Activated B cell treated with CpG ODN at 0.5 μM for 24 hours (primary cell): ENCODE data around the gene MUC5B. TPM values are rescaled to one million over a fixed set of nuclear protein-coding genes. Genes with fewer than 3 reads are reported as not detected.

Experiments used
- ATAC-seq: fragments of 200-7000 bp; cut with Tn5 transposase; one replicate; pipeline ENCODE4 v1.10.0; 2021; ENCODE audit warnings: low read depth, mild to moderate bottlenecking, moderate library complexity
- CTCF ChIA-PET: fragments of 350-600 bp; sonication (Branson Sonifier 250); formaldehyde crosslinking; loops from one replicate; lab custom pipeline; 2021; ENCODE audit warnings: antibody characterized with exemption; lab: Charles Lee
- POLR2A ChIA-PET: fragments of 350-600 bp; sonication (Branson Sonifier 250); formaldehyde crosslinking; loops from one replicate; lab custom pipeline; 2021; ENCODE audit warnings: antibody characterized with exemption; lab: Charles Lee
- DNase-seq: peaks from one replicate; pipeline ENCODE4 v3.0.0; 2022
- H3K27ac Mint-ChIP-seq: one replicate; pipeline ENCODE4 v1.8.0; 2020; ENCODE audit warnings: mixed read lengths
- H3K27me3 Mint-ChIP-seq: one replicate; pipeline ENCODE4 v1.8.0; 2021; ENCODE audit warnings: mixed read lengths
- H3K36me3 Mint-ChIP-seq: one replicate; pipeline ENCODE4 v1.8.0; 2021; ENCODE audit warnings: low read depth, mixed read lengths
- H3K4me1 Mint-ChIP-seq: one replicate; pipeline ENCODE4 v1.8.0; 2021; ENCODE audit warnings: mixed read lengths
- H3K4me3 Mint-ChIP-seq: one replicate; pipeline ENCODE4 v1.8.0; 2020; ENCODE audit warnings: mild to moderate bottlenecking, mixed read lengths
- H3K9me3 Mint-ChIP-seq: one replicate; pipeline ENCODE4 v1.8.0; 2020; ENCODE audit warnings: mixed read lengths
- intact Hi-C: fragments of 100-400 bp; cut with micrococcal nuclease; formaldehyde crosslinking; loops from one replicate; pipeline ENCODE4 v1.15.1; 2024
- total RNA-seq: library from RNA; stranded (reverse); gene quantifications from 2 replicates; pipeline ENCODE4 v1.2.3, GENCODE V29; 2022
- TF ChIP-seq, protein P1 (sequence below): fragments of 200-600 bp; IDR thresholded peaks from one replicate; pipeline ENCODE4 v1.8.0; 2022; ENCODE audit warnings: antibody characterized with exemption, mild to moderate bottlenecking

The MUC5B gene
- total RNA-seq, 1 donor from 2014 or later = not detected

DNA sequence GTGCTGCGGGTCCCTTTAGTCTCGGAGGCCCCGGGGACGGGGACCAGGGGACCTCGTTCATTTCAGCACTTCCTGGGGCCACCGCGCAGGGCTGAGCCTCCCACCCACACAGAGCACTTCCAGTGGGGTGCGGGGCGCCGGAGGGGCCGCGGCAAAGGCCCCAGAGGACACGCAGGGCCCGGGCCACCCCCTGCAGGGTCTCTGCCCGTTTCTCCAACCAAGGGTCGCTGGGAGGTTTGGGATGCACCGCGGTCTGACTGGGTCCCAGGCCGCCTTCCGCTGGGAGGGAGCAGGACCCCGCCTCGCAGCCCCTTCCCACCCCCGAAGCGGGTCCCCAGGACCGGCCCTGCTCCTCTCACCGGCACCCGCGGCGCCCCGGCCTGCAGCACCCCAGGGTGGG, 49.1 kb downstream of the MUC5B start:
- Mint-ChIP-seq H3K27ac (no peak overlapping the region), H3K36me3 (peaks cover 18% of the 10 kb centered on the region), H3K4me1 (no peaks in the 10 kb centered on the region), H3K27me3 (no peaks in the 10 kb centered on the region), H3K9me3 (peaks cover under 1% of the 10 kb centered on the region), H3K4me3 (no peak overlapping the region)
- ATAC-seq (no peak), DNase-seq (no peak)
- POLR2A ChIA-PET = no interaction called here
- CTCF ChIA-PET = no interaction called here
- intact Hi-C loops = no loop called here
- TF ChIP-seq, protein P1, sequence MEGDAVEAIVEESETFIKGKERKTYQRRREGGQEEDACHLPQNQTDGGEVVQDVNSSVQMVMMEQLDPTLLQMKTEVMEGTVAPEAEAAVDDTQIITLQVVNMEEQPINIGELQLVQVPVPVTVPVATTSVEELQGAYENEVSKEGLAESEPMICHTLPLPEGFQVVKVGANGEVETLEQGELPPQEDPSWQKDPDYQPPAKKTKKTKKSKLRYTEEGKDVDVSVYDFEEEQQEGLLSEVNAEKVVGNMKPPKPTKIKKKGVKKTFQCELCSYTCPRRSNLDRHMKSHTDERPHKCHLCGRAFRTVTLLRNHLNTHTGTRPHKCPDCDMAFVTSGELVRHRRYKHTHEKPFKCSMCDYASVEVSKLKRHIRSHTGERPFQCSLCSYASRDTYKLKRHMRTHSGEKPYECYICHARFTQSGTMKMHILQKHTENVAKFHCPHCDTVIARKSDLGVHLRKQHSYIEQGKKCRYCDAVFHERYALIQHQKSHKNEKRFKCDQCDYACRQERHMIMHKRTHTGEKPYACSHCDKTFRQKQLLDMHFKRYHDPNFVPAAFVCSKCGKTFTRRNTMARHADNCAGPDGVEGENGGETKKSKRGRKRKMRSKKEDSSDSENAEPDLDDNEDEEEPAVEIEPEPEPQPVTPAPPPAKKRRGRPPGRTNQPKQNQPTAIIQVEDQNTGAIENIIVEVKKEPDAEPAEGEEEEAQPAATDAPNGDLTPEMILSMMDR = no peak

DNA sequence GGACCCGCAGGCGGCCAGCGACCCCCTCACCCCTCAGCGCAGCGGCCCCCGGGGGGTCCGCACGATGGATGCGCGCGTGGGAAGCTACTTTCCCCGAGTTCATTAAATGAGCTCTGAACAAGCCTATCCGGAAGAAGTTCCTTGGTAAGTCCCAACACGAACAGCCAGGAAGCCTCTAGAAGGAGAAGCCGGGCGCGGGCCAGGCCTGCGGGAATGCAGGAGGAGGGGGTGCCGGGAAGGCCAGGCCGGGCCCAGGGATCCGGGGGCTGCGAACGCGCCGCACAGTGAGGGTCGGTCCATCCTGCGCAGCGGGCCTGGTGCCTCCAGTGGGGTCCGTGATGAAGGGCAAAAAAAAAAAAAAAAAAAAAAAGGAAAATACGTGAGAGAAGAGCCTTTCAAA, 49.7 kb downstream of the MUC5B start:
- CTCF ChIA-PET = no interaction called here
- Mint-ChIP-seq H3K9me3 (no peaks in the 10 kb centered on the region), H3K4me3 (no peak overlapping the region), H3K27me3 (no peaks in the 10 kb centered on the region), H3K27ac (no peak overlapping the region), H3K36me3 (peaks cover 23% of the 10 kb centered on the region), H3K4me1 (no peaks in the 10 kb centered on the region)
- POLR2A ChIA-PET = no interaction called here
- DNase-seq (no peak), ATAC-seq (no peak)
- TF ChIP-seq, protein P1 = no peak
- intact Hi-C loops = no loop called here

DNA sequence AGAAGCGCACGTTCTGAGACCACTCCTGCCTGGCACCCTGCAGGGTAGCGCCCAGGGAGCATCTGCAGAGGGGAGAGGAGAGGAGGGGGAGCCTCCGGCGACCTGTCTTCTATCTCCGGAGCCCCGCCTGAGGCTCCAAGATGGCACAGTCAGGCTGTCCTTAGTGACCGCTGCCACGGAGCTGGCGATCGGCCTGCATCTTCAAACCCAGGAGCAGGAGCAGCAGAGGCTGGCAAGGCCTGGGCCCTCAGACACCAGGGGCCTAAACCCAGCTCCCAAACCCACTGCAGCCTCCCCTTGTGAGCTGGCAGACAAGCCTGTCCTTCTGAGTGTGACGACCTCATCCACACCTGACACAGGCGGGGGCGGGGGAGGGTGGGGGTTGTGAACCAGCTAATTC, 51.6 kb downstream of the MUC5B start:
- ChIA-PET POLR2A (no interaction called here), CTCF (no interaction called here)
- Mint-ChIP-seq H3K27me3 (no peaks in the 10 kb centered on the region), H3K4me3 (no peak overlapping the region), H3K4me1 (no peaks in the 10 kb centered on the region), H3K9me3 (no peaks in the 10 kb centered on the region), H3K27ac (no peak overlapping the region), H3K36me3 (peaks cover 38% of the 10 kb centered on the region)
- no peak for DNase-seq
- intact Hi-C loops = no loop called here
- TF ChIP-seq, protein P1 = no peak
- ATAC-seq = no peak

DNA sequence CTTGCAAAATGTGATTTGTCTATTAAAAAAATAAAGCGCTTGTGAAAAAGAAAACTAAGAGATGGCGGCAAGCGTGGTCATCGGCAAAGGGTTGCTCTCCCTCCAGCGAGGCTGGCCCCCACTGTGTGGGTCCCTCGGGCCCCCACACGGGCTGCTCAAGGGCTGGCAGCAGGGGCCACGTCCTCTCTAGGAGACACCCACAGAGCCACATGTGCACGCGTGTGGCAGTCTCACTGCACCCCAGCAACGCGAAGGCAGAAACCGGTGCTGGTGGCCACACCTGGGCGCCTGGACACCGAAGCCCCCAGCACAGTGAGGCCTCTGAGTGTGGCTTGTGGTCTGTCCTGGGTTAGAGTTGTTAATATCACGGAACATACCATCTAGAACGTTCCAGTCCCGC, 52.2 kb downstream of the MUC5B start:
- no peaks in the 10 kb centered on the region for H3K9me3 Mint-ChIP-seq
- no peak overlapping the region for H3K27ac Mint-ChIP-seq
- intact Hi-C loops = no loop called here
- H3K4me3 Mint-ChIP-seq = no peak overlapping the region
- ATAC-seq = no peak
- DNase-seq = no peak
- no peaks in the 10 kb centered on the region for H3K4me1 Mint-ChIP-seq
- no peaks in the 10 kb centered on the region for H3K27me3 Mint-ChIP-seq
- POLR2A ChIA-PET = no interaction called here
- H3K36me3 Mint-ChIP-seq = peaks cover 43% of the 10 kb centered on the region
- TF ChIP-seq, protein P1 = no peak
- CTCF ChIA-PET = no interaction called here

DNA sequence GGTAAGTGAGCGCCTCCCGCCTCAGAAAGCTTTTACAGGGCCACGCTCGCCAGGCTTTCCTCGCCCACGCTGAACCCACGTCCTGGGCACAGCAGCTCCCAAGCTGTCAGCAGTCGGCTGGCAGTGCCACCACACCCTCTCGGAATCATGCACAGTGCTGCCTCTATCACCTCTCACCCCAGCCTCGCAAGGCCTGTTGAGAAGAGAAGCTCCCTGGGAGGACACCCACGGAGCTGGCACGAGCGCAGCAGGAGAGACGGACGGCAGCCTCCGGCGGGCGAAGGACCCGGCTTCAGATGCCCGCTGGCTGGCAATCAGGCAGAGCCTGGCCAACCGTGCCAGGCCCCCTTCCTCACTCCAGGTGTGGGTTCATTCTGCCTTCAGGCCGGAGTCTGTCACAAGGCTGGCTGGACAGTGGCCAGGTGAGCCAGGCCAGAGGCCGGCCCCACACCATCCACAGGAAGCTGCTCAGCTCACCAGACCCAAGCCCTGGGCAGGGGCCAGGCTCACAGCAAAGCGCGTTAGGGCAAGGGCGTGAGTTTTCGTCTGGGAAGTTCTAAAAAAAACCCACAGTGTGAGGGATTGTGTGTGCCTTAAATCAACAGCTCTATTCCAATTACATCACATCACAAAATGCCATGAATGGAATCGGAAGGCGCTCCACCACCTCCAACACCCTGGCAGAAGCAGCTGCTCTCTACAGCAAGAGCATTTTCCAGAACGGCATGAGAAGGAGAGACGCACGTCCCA, 53.4 kb downstream of the MUC5B start:
- CTCF ChIA-PET = no interaction called here
- H3K27me3 Mint-ChIP-seq = no peaks in the 10 kb centered on the region
- intact Hi-C loops = no loop called here
- H3K9me3 Mint-ChIP-seq = no peaks in the 10 kb centered on the region
- H3K27ac Mint-ChIP-seq = no peak overlapping the region
- DNase-seq = no peak
- no peak overlapping the region for H3K4me3 Mint-ChIP-seq
- H3K4me1 Mint-ChIP-seq = no peaks in the 10 kb centered on the region
- H3K36me3 Mint-ChIP-seq = peaks cover 52% of the 10 kb centered on the region
- POLR2A ChIA-PET = no interaction called here
- TF ChIP-seq, protein P1 = no peak
- ATAC-seq = no peak
